GM23338 (cell line): Measurements from ENCODE around the gene SMTNL2. TPM values are rescaled to one million over a fixed set of nuclear protein-coding genes. Genes with fewer than 3 reads are reported as not detected.

Source experiments
- ATAC-seq: fragments of 200-7000 bp; cut with Tn5 transposase; 3 replicates; pipeline ENCODE4 v1.9.1; 2020
- DNase-seq: peaks from one replicate; pipeline ENCODE4 v3.0.0-alpha.2; 2015; ENCODE audit warnings: low spot score
- H2AFZ ChIP-seq: fragments of 200-600 bp; sonication (generic); 2 replicates; pipeline ENCODE4 v1.8.0; 2016; ENCODE audit warnings: antibody characterized with exemption, mild to moderate bottlenecking, moderate library complexity
- H3F3A ChIP-seq: fragments of 200-600 bp; sonication (generic); replicated peaks from 2 replicates; pipeline ENCODE4 v1.8.0; 2017; ENCODE audit warnings: antibody characterized with exemption, mixed run types, low read depth
- H3K27ac ChIP-seq: fragments of 200-600 bp; sonication (generic); 2 replicates; pipeline ENCODE4 v1.6.1; 2016; ENCODE audit warnings: low read depth
- H3K27me3 ChIP-seq: fragments of 200-600 bp; sonication (generic); 2 replicates; pipeline ENCODE4 v1.8.0; 2016; ENCODE audit warnings: mild to moderate bottlenecking, mixed run types, moderate library complexity; ENCODE audit not compliant: insufficient read depth
- H3K36me3 ChIP-seq: fragments of 200-600 bp; sonication (generic); 2 replicates; pipeline ENCODE4 v1.8.0; 2016; ENCODE audit warnings: mild to moderate bottlenecking; ENCODE audit not compliant: insufficient read depth
- H3K4me1 ChIP-seq: fragments of 200-600 bp; sonication (generic); 2 replicates; pipeline ENCODE4 v1.8.0; 2016; ENCODE audit warnings: mild to moderate bottlenecking, moderate library complexity; ENCODE audit not compliant: insufficient read depth
- H3K4me2 ChIP-seq: fragments of 200-600 bp; sonication (generic); 2 replicates; pipeline ENCODE4 v1.7.1; 2017; ENCODE audit warnings: mixed run types
- H3K4me3 ChIP-seq: fragments of 200-600 bp; sonication (generic); 2 replicates; pipeline ENCODE4 v1.6.1; 2016; ENCODE audit warnings: mixed run types
- H3K79me2 ChIP-seq: fragments of 200-600 bp; sonication (generic); replicated peaks from 2 replicates; pipeline ENCODE4 v1.8.0; 2017; ENCODE audit warnings: mild to moderate bottlenecking; ENCODE audit not compliant: insufficient read depth
- H3K9me2 ChIP-seq: fragments of 200-600 bp; sonication (generic); 2 replicates; pipeline ENCODE4 v1.8.0; 2017; ENCODE audit not compliant: insufficient read depth
- H4K20me1 ChIP-seq: fragments of 200-600 bp; sonication (generic); replicated peaks from 2 replicates; pipeline ENCODE4 v1.8.0; 2017; ENCODE audit warnings: mild to moderate bottlenecking; ENCODE audit not compliant: insufficient read depth
- H3K27ac Mint-ChIP-seq: 2 replicates; pipeline ENCODE4 v1.8.0; 2020; ENCODE audit warnings: inconsistent platforms, mild to moderate bottlenecking, moderate library complexity, mixed read lengths
- H3K27me3 Mint-ChIP-seq: 3 replicates; pipeline ENCODE4 v1.8.0; 2022; ENCODE audit warnings: low read depth, mild to moderate bottlenecking, moderate library complexity, mixed read lengths, inconsistent platforms; ENCODE audit not compliant: insufficient read depth, poor library complexity
- H3K36me3 Mint-ChIP-seq: 3 replicates; pipeline ENCODE4 v1.8.0; 2021; ENCODE audit warnings: low read depth, mild to moderate bottlenecking, inconsistent platforms, moderate library complexity, mixed read lengths
- H3K4me1 Mint-ChIP-seq: 3 replicates; pipeline ENCODE4 v1.8.0; 2020; ENCODE audit warnings: mild to moderate bottlenecking, inconsistent platforms, mixed read lengths
- H3K4me3 Mint-ChIP-seq: 3 replicates; pipeline ENCODE4 v1.8.0; 2021; ENCODE audit warnings: moderate library complexity, mild to moderate bottlenecking, inconsistent platforms, mixed read lengths
- H3K9me3 Mint-ChIP-seq: 3 replicates; pipeline ENCODE4 v1.8.0; 2020; ENCODE audit warnings: moderate library complexity, mild to moderate bottlenecking, inconsistent platforms, mixed read lengths
- CREB1 ChIP-seq: fragments of 250-450 bp; sonication (Bioruptor Pico); IDR thresholded peaks from 2 replicates; pipeline ENCODE4 v1.5.0; 2020; ENCODE audit warnings: low read depth, mild to moderate bottlenecking, moderate library complexity
- CTCF ChIP-seq, 2 experiments: fragments of 200-600 bp in 1 of 2; sonication (generic) in 1 of 2; conservative IDR thresholded peaks; 2 replicates each; pipeline versions ENCODE4 v1.5.1 to v1.6.1; 2016 to 2017; ENCODE audit warnings: antibody characterized with exemption in 2 of 2, low read depth in 2 of 2, mild to moderate bottlenecking in 2 of 2, moderate library complexity in 1 of 2
- ETS1 ChIP-seq: IDR thresholded peaks from 2 replicates; pipeline ENCODE4 v1.6.1; 2016; ENCODE audit warnings: antibody characterized with exemption
- EZH2 ChIP-seq: fragments of 200-600 bp; sonication (generic); IDR thresholded peaks from one replicate; pipeline ENCODE4 v1.8.0; 2017; ENCODE audit warnings: antibody characterized with exemption, mild to moderate bottlenecking, low read depth; ENCODE audit not compliant: unreplicated experiment
- EZH2phosphoT487 ChIP-seq: fragments of 200-600 bp; sonication (generic); IDR thresholded peaks from one replicate; pipeline ENCODE4 v1.8.1; 2018; ENCODE audit warnings: antibody characterized with exemption; ENCODE audit not compliant: unreplicated experiment
- POLR2AphosphoS5 ChIP-seq: IDR thresholded peaks from 2 replicates; pipeline ENCODE4 v1.6.1; 2016; ENCODE audit warnings: antibody characterized with exemption, low read depth
- REST ChIP-seq: IDR thresholded peaks from one replicate; pipeline ENCODE4 v1.6.1; 2018; ENCODE audit warnings: antibody characterized with exemption; ENCODE audit not compliant: unreplicated experiment
- STAT1 ChIP-seq: IDR thresholded peaks from one replicate; pipeline ENCODE4 v1.6.1; 2016; ENCODE audit warnings: antibody characterized with exemption; ENCODE audit not compliant: unreplicated experiment
- ZNF114 ChIP-seq: fragments of 250-450 bp; sonication (Bioruptor Pico); IDR thresholded peaks from 2 replicates; pipeline ENCODE4 v1.5.0; 2020; ENCODE audit warnings: mild to moderate bottlenecking, moderate library complexity
- ZNF331 ChIP-seq: fragments of 250-450 bp; sonication (Bioruptor Pico); IDR thresholded peaks from 2 replicates; pipeline ENCODE4 v1.5.0; 2020; ENCODE audit warnings: low read depth, mild to moderate bottlenecking, moderate library complexity
- ZNF462 ChIP-seq: fragments of 250-450 bp; sonication (Bioruptor Pico); IDR thresholded peaks from 2 replicates; pipeline ENCODE4 v1.5.0; 2020; ENCODE audit warnings: mild to moderate bottlenecking, moderate library complexity
- polyA plus RNA-seq: library from polyadenylated mRNA; unstranded; fragments of >200 nt; fragmentation: Nextera tagmentation; extraction: Ambion mirVana; gene quantifications from 2 replicates; pipeline ENCODE4 v1.2.1, GENCODE V29; 2016
- total RNA-seq: library from RNA; depleted of rRNA; stranded (reverse); fragments of >200 nt; shearing (Covaris generic); gene quantifications from 2 replicates; pipeline ENCODE4 v1.2.3, GENCODE V29; 2014

SMTNL2 gene
- total and polyA plus RNA-seq, 2 experiments from 2014 or later: 1.3 to 4.3 TPM

GRCh38 chr17:4540687-4541327 lies 43.5 kb upstream of the SMTNL2 start:
- peaks cover 36% of the 10 kb centered on the region for H3K27me3 Mint-ChIP-seq
- H3K4me3 ChIP-seq: no peak overlapping the region
- no peaks in the 10 kb centered on the region; the same call in 1 of the 2 replicates for H3K4me1 ChIP-seq
- H3K27ac ChIP-seq: no peak overlapping the region
- peaks cover 62% of the 10 kb centered on the region for H3K36me3 Mint-ChIP-seq
- peaks cover 8% of the 10 kb centered on the region for H4K20me1 ChIP-seq
- peaks cover 10% of the 10 kb centered on the region for H3F3A ChIP-seq
- DNase-seq (no peak), ATAC-seq (no peak)
- H3K36me3 ChIP-seq: no peaks in the 10 kb centered on the region; the same call in 1 of the 2 replicates
- no peak overlapping the region for H3K27ac Mint-ChIP-seq
- H3K4me3 Mint-ChIP-seq: no peak overlapping the region
- no peak overlapping the region for H2AFZ ChIP-seq
- H3K79me2 ChIP-seq: no peaks in the 10 kb centered on the region
- TF ChIP-seq ZNF114: no peak
- no peak for TF ChIP-seq STAT1
- TF ChIP-seq ZNF331: no peak
- TF ChIP-seq EZH2phosphoT487: no peak
- no peak for TF ChIP-seq REST
- TF ChIP-seq CREB1: no peak
- no peak for TF ChIP-seq CTCF (conservative IDR thresholded peaks at IDR 0.05; ENCODE audit: low read depth in 2 of 2)
- no peak for TF ChIP-seq ZNF462 (CRISPR knock-in tag)
- no peak for TF ChIP-seq POLR2AphosphoS5
- TF ChIP-seq ETS1: no peak
- no peak for TF ChIP-seq EZH2
- H3K4me2 ChIP-seq: no peak overlapping the region
- no peaks in the 10 kb centered on the region for H3K9me2 ChIP-seq
- peaks cover 10% of the 10 kb centered on the region; the same call in 2 of the 3 replicates for H3K4me1 Mint-ChIP-seq
- no peaks in the 10 kb centered on the region for H3K9me3 Mint-ChIP-seq
- no peaks in the 10 kb centered on the region for H3K27me3 ChIP-seq
